ENCODE data around the gene ACACA. TPM values are rescaled to one million over a fixed set of nuclear protein-coding genes. Genes with fewer than 3 reads are reported as not detected.
A peak's percentile ranks its signal among the peaks of the same experiment; 100 is the strongest.

Gene ACACA
- total RNA-seq, 1 donor from 2014 or later: 101 TPM

DNA sequence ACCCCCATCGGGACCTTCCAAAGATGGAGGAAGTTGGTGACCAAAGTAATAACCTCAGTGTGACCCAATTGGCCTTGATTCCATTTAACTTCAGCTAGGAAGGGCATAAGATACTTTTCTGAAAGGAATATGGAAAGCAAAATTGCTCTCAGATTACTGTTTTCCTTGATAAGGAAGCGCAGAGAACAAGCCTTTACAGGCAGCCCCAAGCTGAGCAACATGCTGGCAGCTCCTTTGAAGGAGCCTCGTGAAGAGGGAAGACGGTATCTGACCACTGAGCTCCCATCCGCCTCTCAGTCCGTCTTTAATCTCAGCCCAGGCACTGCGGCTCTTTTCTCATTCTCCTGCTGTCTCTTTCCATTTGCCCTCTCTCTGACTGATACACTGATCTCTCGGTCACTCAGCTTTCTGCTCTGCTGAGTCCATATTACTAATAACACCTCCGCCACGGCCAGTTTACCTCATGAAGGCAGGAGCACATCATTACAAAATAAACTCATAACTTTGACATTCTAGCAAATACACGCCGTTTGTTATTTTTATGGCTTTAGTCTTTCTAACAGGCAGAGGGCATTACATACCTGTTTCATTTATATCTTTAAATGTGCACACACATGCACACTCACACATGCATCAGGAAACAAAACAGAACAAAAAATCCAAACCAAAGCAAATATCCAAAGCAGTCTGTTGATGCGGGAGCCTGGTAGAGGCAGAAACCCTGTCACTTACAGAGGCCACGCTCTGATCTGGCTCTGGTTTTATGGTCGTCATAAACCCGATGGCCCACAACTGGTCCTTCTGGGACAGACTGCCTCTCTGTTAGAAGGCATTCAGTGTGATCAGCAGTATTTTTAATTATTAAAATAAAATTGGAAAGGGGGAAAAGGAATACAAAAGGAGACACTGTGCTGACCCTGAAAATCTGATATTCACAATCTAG is 274.7 kb downstream of the ACACA start:
- Mint-ChIP-seq H3K4me3 (peak overlapping the region; percentile 13), H3K4me1 (ENCODE audit: unreplicated experiment) (peaks cover 39% of the 10 kb centered on the region), H3K9me3 (no peaks in the 10 kb centered on the region), H3K27ac (peak overlapping the region; percentile 33), H3K36me3 (peaks cover 15% of the 10 kb centered on the region), H3K27me3 (no peaks in the 10 kb centered on the region)
- no peak for DNase-seq (ENCODE audit: extremely low spot score, unreplicated experiment)
- TF ChIP-seq, protein P1, sequence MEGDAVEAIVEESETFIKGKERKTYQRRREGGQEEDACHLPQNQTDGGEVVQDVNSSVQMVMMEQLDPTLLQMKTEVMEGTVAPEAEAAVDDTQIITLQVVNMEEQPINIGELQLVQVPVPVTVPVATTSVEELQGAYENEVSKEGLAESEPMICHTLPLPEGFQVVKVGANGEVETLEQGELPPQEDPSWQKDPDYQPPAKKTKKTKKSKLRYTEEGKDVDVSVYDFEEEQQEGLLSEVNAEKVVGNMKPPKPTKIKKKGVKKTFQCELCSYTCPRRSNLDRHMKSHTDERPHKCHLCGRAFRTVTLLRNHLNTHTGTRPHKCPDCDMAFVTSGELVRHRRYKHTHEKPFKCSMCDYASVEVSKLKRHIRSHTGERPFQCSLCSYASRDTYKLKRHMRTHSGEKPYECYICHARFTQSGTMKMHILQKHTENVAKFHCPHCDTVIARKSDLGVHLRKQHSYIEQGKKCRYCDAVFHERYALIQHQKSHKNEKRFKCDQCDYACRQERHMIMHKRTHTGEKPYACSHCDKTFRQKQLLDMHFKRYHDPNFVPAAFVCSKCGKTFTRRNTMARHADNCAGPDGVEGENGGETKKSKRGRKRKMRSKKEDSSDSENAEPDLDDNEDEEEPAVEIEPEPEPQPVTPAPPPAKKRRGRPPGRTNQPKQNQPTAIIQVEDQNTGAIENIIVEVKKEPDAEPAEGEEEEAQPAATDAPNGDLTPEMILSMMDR (conservative IDR thresholded peaks at IDR 0.05): no peak

DNA sequence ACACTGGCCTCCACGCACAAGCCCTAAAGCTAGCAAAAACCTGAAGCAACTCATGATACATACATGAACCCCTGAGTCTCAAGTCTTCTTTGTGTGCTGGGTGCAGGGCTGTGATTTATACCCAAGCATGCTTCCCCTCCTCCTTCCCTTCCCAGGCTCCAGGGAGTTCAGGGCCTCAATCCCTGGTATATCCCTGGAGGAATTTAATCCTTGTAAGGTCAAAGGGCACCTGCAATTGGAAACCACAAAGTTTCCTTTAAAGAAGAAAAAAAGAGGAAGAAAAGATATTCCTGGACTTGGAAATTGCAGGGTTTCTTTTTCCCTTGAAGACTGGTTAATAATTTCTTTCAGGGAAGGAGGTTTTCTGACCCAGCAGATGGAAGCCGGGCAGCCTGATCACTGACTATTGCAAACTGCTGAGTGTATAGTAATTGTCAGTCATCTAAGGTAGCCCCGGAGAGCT is 275.6 kb downstream of the ACACA start:
- DNase-seq (ENCODE audit: extremely low spot score, unreplicated experiment): no peak
- Mint-ChIP-seq H3K27ac (peak overlapping the region; percentile 33), H3K36me3 (peaks cover 23% of the 10 kb centered on the region)

DNA sequence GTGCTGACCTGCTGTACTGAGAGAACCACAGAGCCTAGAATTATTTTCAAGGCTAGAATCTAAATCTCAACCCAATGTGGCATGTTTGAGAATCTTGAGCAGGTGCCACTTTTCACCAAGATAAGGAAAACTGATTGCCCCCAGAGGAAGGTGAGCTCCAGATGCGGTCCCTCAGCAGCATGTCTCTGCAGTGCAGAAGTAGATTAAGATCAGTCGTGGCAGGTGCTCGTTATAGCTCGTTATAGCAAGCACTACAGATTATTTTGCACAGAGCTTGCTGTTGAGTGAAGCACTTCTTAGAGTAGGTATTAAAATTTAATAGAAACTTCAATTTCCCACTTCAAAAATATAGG is 281.8 kb downstream of the ACACA start:
- no peak overlapping the region for H3K4me3 Mint-ChIP-seq
- TF ChIP-seq, protein P1 (conservative IDR thresholded peaks at IDR 0.05): no peak
- no peaks in the 10 kb centered on the region for H3K27me3 Mint-ChIP-seq
- peaks cover 53% of the 10 kb centered on the region for H3K36me3 Mint-ChIP-seq
- no peak for DNase-seq (ENCODE audit: extremely low spot score, unreplicated experiment)
- H3K9me3 Mint-ChIP-seq: no peaks in the 10 kb centered on the region
- H3K4me1 Mint-ChIP-seq (ENCODE audit: unreplicated experiment): peaks cover 15% of the 10 kb centered on the region
- no peak overlapping the region for H3K27ac Mint-ChIP-seq

More for the DNA sequence above, 275.6 kb downstream of the ACACA start:
- peak overlapping the region; percentile 13 for H3K4me3 Mint-ChIP-seq
- peaks cover 48% of the 10 kb centered on the region for H3K4me1 Mint-ChIP-seq (ENCODE audit: unreplicated experiment)
- no peaks in the 10 kb centered on the region for H3K27me3 Mint-ChIP-seq
- TF ChIP-seq, protein P1 (conservative IDR thresholded peaks at IDR 0.05): no peak
- H3K9me3 Mint-ChIP-seq: no peaks in the 10 kb centered on the region

DNA sequence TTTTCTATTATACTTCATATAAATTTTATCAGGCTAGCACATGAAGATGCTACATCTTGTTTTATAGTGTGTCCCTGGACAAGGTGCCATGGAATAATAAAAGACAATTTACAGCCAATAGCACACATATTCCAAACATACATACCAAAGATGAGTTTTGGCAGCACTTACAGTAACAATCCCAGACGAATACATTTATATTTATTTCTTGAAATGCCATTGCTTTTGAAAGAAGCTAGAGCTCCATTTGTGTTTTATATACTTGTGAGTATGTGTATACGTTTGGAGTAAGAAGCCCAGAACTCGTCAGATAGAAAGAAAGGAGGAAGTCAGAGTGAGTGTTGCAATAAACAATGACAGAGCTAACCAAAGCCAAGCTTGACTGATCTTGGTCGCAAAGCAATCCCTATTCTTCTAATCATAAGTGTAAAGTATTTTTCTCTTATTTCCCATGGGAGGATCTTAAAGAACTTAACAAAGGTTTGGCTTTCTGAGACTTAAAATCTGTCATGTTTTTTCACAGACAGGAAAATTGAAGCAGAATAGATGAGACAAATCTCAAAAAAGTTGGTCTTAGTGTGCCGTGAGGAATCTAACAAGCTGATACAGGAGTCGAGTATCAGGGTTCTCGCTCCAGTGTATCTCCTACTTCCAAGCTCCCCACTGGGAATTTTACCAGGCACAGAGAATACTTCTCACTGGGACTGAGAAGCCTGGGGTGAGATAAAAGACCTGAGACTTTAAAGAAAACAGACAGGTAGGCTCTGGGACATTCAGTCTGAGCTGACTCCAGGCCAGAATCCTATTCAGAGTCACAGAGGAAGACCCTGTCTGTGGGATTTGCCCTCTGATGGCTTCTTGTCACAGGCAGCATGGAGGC is 282.5 kb downstream of the ACACA start:
- TF ChIP-seq, protein P1 (conservative IDR thresholded peaks at IDR 0.05): no peak
- no peak overlapping the region for H3K27ac Mint-ChIP-seq

DNA sequence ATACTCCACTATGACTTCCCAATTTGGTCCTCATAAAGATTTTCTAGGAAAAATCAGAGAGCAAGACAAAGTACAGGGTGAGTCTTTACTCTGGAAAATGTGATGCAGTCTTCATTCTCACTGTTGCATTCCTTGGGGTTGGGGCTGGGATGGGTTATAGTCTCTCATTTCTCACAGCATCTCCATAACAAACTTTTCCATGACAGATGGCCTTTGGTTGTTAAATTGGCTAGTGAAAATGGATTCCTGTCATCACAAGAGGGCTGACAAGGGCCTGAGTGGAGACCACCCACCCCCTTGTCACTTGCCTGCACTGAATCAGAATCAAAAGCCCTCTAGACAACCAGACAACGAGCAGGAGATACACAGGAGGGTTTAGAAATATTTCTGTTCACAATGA is 283.2 kb downstream of the ACACA start:
- Mint-ChIP-seq H3K27ac (no peak overlapping the region), H3K9me3 (no peaks in the 10 kb centered on the region), H3K27me3 (no peaks in the 10 kb centered on the region), H3K4me3 (no peak overlapping the region), H3K4me1 (ENCODE audit: unreplicated experiment) (peaks cover 22% of the 10 kb centered on the region), H3K36me3 (peaks cover 45% of the 10 kb centered on the region)
- DNase-seq (ENCODE audit: extremely low spot score, unreplicated experiment): no peak
- TF ChIP-seq, protein P1 (conservative IDR thresholded peaks at IDR 0.05): no peak

More for the DNA sequence above, 282.5 kb downstream of the ACACA start:
- Mint-ChIP-seq H3K36me3 (peaks cover 48% of the 10 kb centered on the region), H3K9me3 (no peaks in the 10 kb centered on the region), H3K4me1 (ENCODE audit: unreplicated experiment) (peaks cover 16% of the 10 kb centered on the region), H3K4me3 (no peak overlapping the region), H3K27me3 (no peaks in the 10 kb centered on the region)
- no peak for DNase-seq (ENCODE audit: extremely low spot score, unreplicated experiment)
